Thyroid gland (tissue), 4 donors: ENCODE results near the gene IL25. TPM values are rescaled to one million over a fixed set of nuclear protein-coding genes. Genes with fewer than 3 reads are reported as not detected.

Experiments used
- DNase-seq, 2 donors: peaks; one replicate each; pipeline ENCODE4 v3.0.0-alpha.2; 2019
- H3K27ac ChIP-seq, 3 donors: fragments of 200-600 bp; sonication (generic); 1 replicate in 2 of 3; 2 replicates in 1 of 3; pipeline ENCODE4 v1.5.1; 2016 to 2019; ENCODE audit warnings: mild to moderate bottlenecking in 1 of 3, moderate library complexity in 1 of 3
- H3K27me3 ChIP-seq: fragments of 200-600 bp; sonication (generic); one replicate; pipeline ENCODE4 v1.5.1; 2019
- H3K36me3 ChIP-seq, 2 donors: fragments of 200-600 bp; sonication (generic); one replicate each; pipeline ENCODE4 v1.5.1; 2016 to 2019
- H3K4me1 ChIP-seq, 2 donors: fragments of 200-600 bp; sonication (generic); one replicate each; pipeline ENCODE4 v1.5.1; 2017 to 2019
- H3K4me3 ChIP-seq, 3 donors: fragments of 200-600 bp; sonication (generic); replicated peaks in 1 of 3; 1 replicate in 2 of 3; 2 replicates in 1 of 3; pipeline ENCODE4 v1.5.1; 2016; ENCODE audit warnings: mild to moderate bottlenecking in 1 of 3
- H3K9me3 ChIP-seq: fragments of 200-600 bp; sonication (generic); one replicate; pipeline ENCODE4 v1.5.1; 2017
- CTCF ChIP-seq, 6 experiments: fragments of 200-600 bp in 3 of 6; fragments of 450-650 bp in 3 of 6; sonication (generic) in 3 of 6; IDR thresholded peaks; one replicate each; pipeline ENCODE4 v1.5.1; 2016 to 2019; ENCODE audit warnings: antibody characterized with exemption in 6 of 6, mild to moderate bottlenecking in 2 of 6, inconsistent platforms in 1 of 6, moderate library complexity in 1 of 6
- POLR2A ChIP-seq, 2 donors: fragments of 450-650 bp; IDR thresholded peaks; one replicate each; pipeline ENCODE4 v1.6.1; 2017; ENCODE audit warnings: antibody characterized with exemption in 2 of 2, mild to moderate bottlenecking in 2 of 2, moderate library complexity in 1 of 2
- WGBS, 2 donors: methylation state at CpG; one replicate each; pipeline ENCODE4 v1.1.5; 2017; 5-methylcytosine and 5-hydroxymethylcytosine counted together
- intact Hi-C: fragments of 100-400 bp; cut with DNase I; formaldehyde crosslinking; loops from one replicate; pipeline ENCODE4 v1.15.1; 2023
- total RNA-seq, 4 donors: library from RNA; depleted of rRNA; stranded (reverse); fragments of >200 nt; gene quantifications; one replicate each; pipeline ENCODE4 v1.2.3, GENCODE V29; 2016

IL25 gene
- total RNA-seq, 4 donors from 2014 or later, result not detected

- TF ChIP-seq POLR2A (IDR thresholded peaks at IDR 0.05) (no peak), CTCF (IDR thresholded peaks at IDR 0.05) (no peak)
- intact Hi-C loops, result no loop called here
- no peak overlapping the region for H3K27ac ChIP-seq
- H3K36me3 ChIP-seq, result no peaks in the 10 kb centered on the region
- no peaks in the 10 kb centered on the region for H3K9me3 ChIP-seq
- H3K27me3 ChIP-seq, result no peaks in the 10 kb centered on the region
- no peak for DNase-seq
- no peak overlapping the region for H3K4me3 ChIP-seq
- no peaks in the 10 kb centered on the region for H3K4me1 ChIP-seq
- 70 to 74% methylated on average over 3 of the region's 3 CpGs for WGBS, 2 donors
These were observed 28.1 kb upstream of the IL25 start for GRCh38 chr14:23344481-23344880.

DNA sequence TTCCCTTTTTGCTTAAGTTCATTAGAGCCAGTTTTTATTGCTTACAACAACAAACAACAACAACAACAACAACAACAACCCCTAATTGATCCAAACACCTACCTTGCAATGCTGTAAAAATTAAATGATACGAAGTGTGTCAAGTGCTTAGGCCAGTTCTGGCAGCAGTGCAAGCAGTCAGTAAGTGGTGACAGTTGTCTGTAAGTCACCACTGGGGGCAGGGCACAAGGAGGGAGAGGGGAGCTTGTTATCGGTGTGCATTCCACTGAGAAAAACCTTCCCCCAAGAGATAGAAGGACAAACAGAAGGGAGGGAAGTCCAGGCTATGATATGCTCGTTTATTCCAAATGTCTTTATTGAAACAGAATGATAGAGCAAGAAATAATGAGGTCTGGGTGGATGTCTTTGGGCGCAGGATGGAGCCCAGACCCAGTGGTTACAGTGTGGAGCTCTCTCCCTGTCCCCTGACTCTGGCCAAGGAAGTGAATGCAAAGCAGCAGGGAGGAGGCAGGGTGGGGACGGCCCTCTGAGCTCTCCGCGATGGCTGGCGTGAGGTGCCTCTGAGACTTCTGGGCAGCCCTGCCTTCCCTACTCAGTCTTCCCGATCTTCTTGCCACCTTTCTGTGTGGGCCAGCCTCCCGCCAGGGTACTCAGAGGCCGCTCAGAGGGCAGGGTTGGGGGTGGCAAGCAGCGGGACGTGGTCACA is 26.5 kb upstream of the IL25 start:
- intact Hi-C loops, result no loop called here
- no peak for DNase-seq
- TF ChIP-seq POLR2A (IDR thresholded peaks at IDR 0.05), result no peak
- no peak for TF ChIP-seq CTCF (IDR thresholded peaks at IDR 0.05)
- no peak overlapping the region for H3K27ac ChIP-seq
- H3K4me1 ChIP-seq, result no peaks in the 10 kb centered on the region
- no peaks in the 10 kb centered on the region for H3K9me3 ChIP-seq
- 77 to 81% methylated on average over 9 to 13 of the region's 13 CpGs for WGBS, 2 donors
- H3K27me3 ChIP-seq, result no peaks in the 10 kb centered on the region
- H3K36me3 ChIP-seq, result no peaks in the 10 kb centered on the region
- H3K4me3 ChIP-seq, result no peak overlapping the region

DNA sequence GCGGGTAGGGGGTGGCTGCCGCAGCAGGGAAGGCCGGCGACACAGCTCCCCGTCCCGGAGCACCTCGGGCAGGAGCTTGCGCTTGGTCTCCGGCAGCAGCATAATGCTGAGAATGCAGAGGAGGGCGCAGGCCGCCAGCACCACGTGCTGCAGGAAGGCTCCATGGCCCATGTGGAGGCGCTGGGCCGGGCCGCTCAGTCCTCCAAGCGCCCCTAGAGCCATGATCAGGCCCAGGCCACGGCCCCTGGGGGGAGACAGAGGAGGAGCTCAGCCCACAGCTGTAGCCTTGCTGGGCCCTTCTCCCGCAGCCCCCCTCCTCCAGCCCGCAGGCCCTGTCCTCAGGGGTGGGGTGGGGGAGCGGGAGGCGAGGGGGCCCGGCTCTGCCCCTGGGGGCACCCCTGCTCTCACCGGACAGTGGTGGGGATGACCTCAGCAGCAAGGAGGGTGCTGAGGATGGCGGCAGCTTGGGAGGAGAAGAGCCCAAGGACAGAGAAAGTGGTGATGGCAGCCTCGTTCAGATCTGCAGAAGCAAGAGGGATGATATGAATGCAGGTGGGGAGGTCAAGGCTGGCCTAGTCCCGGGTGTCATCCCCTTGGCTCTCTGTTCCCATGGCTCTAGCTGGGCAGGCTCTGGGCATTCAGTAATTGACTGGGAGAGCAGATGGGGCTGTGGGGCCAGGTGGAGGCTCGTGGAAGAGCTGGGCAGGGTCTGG is 25.8 kb upstream of the IL25 start:
- Histone ChIP-seq H3K9me3 (no peaks in the 10 kb centered on the region), H3K27ac (no peak overlapping the region), H3K4me3 (no peak overlapping the region), H3K27me3 (no peaks in the 10 kb centered on the region), H3K4me1 (peaks cover 0 to 4% of the 10 kb centered on the region in 2 donors), H3K36me3 (no peaks in the 10 kb centered on the region)
- TF ChIP-seq POLR2A (IDR thresholded peaks at IDR 0.05) (no peak), CTCF (IDR thresholded peaks at IDR 0.05) (no peak)
- intact Hi-C loops, result no loop called here
- 84 to 90% methylated on average over 9 to 19 of the region's 27 CpGs for WGBS, 2 donors
- no peak for DNase-seq

DNA sequence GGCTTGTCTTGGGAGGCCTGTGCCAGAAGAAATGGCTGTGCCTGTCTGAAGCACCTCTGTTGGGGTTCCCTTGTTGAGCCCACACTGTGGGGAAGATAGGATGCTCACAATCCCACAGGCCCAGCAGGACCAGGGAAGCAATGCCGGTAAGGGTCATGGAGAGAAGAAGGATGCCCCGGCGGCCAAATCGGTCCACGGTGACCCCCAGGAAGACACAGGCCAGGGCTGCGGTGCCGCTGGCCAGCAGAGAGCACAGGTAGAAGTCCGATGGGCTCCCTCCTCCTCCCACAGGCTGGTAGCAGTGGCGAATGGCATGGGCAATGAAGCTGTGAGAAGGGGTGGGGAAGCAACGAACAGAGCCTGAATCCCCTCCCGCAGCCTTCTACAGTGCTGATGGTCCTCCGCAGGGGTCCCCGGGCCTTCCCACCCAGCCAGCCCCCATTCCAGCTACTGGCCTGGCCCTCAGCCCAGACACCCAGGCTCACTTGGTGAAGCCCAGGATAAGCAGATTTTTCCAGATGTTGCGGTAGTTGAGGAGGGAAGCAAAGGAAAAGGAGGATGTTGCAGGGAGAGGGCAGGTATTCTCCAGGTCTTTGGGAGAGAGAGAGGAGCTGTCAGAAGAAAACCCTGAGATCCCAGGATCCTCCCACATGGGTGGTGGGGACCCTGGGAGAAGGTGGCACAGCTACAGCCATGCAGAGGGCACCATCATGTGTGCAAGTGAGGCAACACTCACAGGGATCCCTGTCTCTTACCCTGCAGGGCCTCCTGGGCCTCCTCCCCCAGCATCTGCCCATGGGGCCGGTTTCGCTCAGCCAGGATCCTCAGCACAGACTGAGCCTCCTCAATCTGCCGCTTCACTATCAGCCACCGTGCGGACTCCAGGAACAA is 25.0 kb upstream of the IL25 start:
- WGBS, 2 donors, result 91 to 93% methylated on average over 11 to 18 of the region's 19 CpGs
- Histone ChIP-seq H3K27ac (no peak overlapping the region), H3K9me3 (no peaks in the 10 kb centered on the region), H3K36me3 (no peaks in the 10 kb centered on the region), H3K4me1 (peaks cover 0 to 6% of the 10 kb centered on the region in 2 donors), H3K27me3 (no peaks in the 10 kb centered on the region), H3K4me3 (no peak overlapping the region)
- TF ChIP-seq CTCF (IDR thresholded peaks at IDR 0.05), result no peak
- no peak for TF ChIP-seq POLR2A (IDR thresholded peaks at IDR 0.05)
- intact Hi-C loops, result no loop called here
- no peak for DNase-seq
